Testis (tissue), 3 donors: ENCODE results near the gene KRTAP5-3. TPM values are rescaled to one million over a fixed set of nuclear protein-coding genes. Genes with fewer than 3 reads are reported as not detected.

Experiments
- DNase-seq: peaks from one replicate; pipeline ENCODE4 v3.0.0-alpha.2; 2019
- H3K27ac ChIP-seq, 2 donors: fragments of 200-600 bp; sonication (generic); one replicate each; pipeline ENCODE4 v1.5.1; 2019
- H3K27me3 ChIP-seq: fragments of 200-600 bp; sonication (generic); one replicate; pipeline ENCODE4 v1.5.1; 2019
- H3K36me3 ChIP-seq: fragments of 200-600 bp; sonication (generic); one replicate; pipeline ENCODE4 v1.5.1; 2017; ENCODE audit warnings: low read depth; ENCODE audit errors: missing control alignments
- H3K4me1 ChIP-seq: fragments of 200-600 bp; sonication (generic); one replicate; pipeline ENCODE4 v1.5.1; 2019
- H3K4me3 ChIP-seq, 2 donors: fragments of 200-600 bp; sonication (generic); one replicate each; pipeline ENCODE4 v1.5.1; 2017 to 2019
- H3K9me3 ChIP-seq: fragments of 200-600 bp; sonication (generic); one replicate; pipeline ENCODE4 v1.5.1; 2017
- CTCF ChIP-seq, 3 experiments: fragments of 450-650 bp in 2 of 3; fragments of 200-600 bp in 1 of 3; sonication (generic) in 1 of 3; IDR thresholded peaks; one replicate each; pipeline ENCODE4 v1.5.1; 2016 to 2019; ENCODE audit warnings: antibody characterized with exemption in 3 of 3, mild to moderate bottlenecking in 2 of 3, moderate library complexity in 1 of 3
- POLR2A ChIP-seq: fragments of 450-650 bp; IDR thresholded peaks from one replicate; pipeline ENCODE4 v1.6.1; 2017; ENCODE audit warnings: antibody characterized with exemption, mild to moderate bottlenecking, moderate library complexity
- WGBS, 2 donors: methylation state at CpG; one replicate each; pipeline ENCODE4 v1.1.5; 2018; 5-methylcytosine and 5-hydroxymethylcytosine counted together
- intact Hi-C: fragments of 100-400 bp; cut with DNase I; formaldehyde crosslinking; loops from one replicate; pipeline ENCODE4 v1.15.1; 2023; ENCODE audit warnings: low total_unique reads
- polyA plus RNA-seq: library from polyadenylated mRNA; stranded (reverse); fragments of 350-450 nt; fragmentation: Illumina TruSeq; extraction: RNeasy Lipid Tissue Mini Kit (QIAGEN cat#74804); gene quantifications from one replicate; pipeline ENCODE4 v1.2.3, GENCODE V29; 2014; ENCODE audit warnings: low read depth, low replicate concordance; ENCODE audit not compliant: insufficient read depth
- total RNA-seq, 2 donors: library from RNA; depleted of rRNA; stranded (reverse); fragments of >200 nt; gene quantifications; one replicate each; pipeline ENCODE4 v1.2.3, GENCODE V29; 2016

KRTAP5-3 gene
- total and polyA plus RNA-seq, 3 donors from 2014 or later: not detected

- intact Hi-C loops: no loop called here
- no peaks in the 10 kb centered on the region for H3K9me3 ChIP-seq
- H3K36me3 ChIP-seq: no peaks in the 10 kb centered on the region
- peak overlapping the region in 1 of 2 donors; percentile 61 for H3K27ac ChIP-seq
- 12 to 60% methylated on average over 3 to 48 of the region's 58 CpGs for WGBS, 2 donors
- peak overlapping the region; percentile 50 to 65 for H3K4me3 ChIP-seq
- TF ChIP-seq POLR2A (no peak), CTCF (IDR thresholded peaks at IDR 0.05) (no peak)
- H3K27me3 ChIP-seq: no peaks in the 10 kb centered on the region
- peaks cover 18% of the 10 kb centered on the region for H3K4me1 ChIP-seq
- no peak for DNase-seq
Observed at GRCh38 chr11:1570896-1571759, 37.1 kb downstream of the KRTAP5-3 start.

GRCh38 chr11:1570531-1570895 lies 37.8 kb downstream of the KRTAP5-3 start:
- H3K36me3 ChIP-seq: no peaks in the 10 kb centered on the region
- intact Hi-C loops: no loop called here
- H3K27me3 ChIP-seq: no peaks in the 10 kb centered on the region
- TF ChIP-seq CTCF (IDR thresholded peaks at IDR 0.05) (no peak), POLR2A (no peak)
- H3K9me3 ChIP-seq: no peaks in the 10 kb centered on the region
- H3K4me1 ChIP-seq: peaks cover 18% of the 10 kb centered on the region
- no peak for DNase-seq
- WGBS, 2 donors: 34 to 74% methylated on average over 5 to 8 of the region's 8 CpGs
- peak overlapping the region in 1 of 2 donors; percentile 65 for H3K4me3 ChIP-seq
- no peak overlapping the region for H3K27ac ChIP-seq

GRCh38 chr11:1570001-1570453 lies 38.2 kb downstream of the KRTAP5-3 start:
- no peaks in the 10 kb centered on the region for H3K36me3 ChIP-seq
- H3K4me1 ChIP-seq: peaks cover 18% of the 10 kb centered on the region
- H3K27me3 ChIP-seq: no peaks in the 10 kb centered on the region
- no peak overlapping the region for H3K27ac ChIP-seq
- TF ChIP-seq POLR2A: no peak
- no peak for TF ChIP-seq CTCF (IDR thresholded peaks at IDR 0.05)
- no peak for DNase-seq
- intact Hi-C loops: no loop called here
- H3K9me3 ChIP-seq: no peaks in the 10 kb centered on the region
- no peak overlapping the region for H3K4me3 ChIP-seq
- 65 to 70% methylated on average over 5 to 11 of the region's 11 CpGs for WGBS, 2 donors

- no peak for DNase-seq
Observed at GRCh38 chr11:1569251-1569780, 38.9 kb downstream of the KRTAP5-3 start.

More at GRCh38 chr11:1569251-1569780, 38.9 kb downstream of the KRTAP5-3 start:
- intact Hi-C loops: no loop called here
- 73 to 83% methylated on average over 13 to 14 of the region's 14 CpGs for WGBS, 2 donors
- H3K36me3 ChIP-seq: no peaks in the 10 kb centered on the region
- no peak overlapping the region for H3K4me3 ChIP-seq
- TF ChIP-seq CTCF (IDR thresholded peaks at IDR 0.05): no peak
- no peak for TF ChIP-seq POLR2A
- H3K27ac ChIP-seq: no peak overlapping the region
- peaks cover 16% of the 10 kb centered on the region for H3K4me1 ChIP-seq
- no peaks in the 10 kb centered on the region for H3K9me3 ChIP-seq
- H3K27me3 ChIP-seq: no peaks in the 10 kb centered on the region
